ENCODE data around the gene PLCXD1.
"Not testable (repeated sequence)": the region's sequence is repeated elsewhere in the genome, so short reads cannot be mapped to it uniquely, and the experiment has no call there.

The PLCXD1 gene

DNA sequence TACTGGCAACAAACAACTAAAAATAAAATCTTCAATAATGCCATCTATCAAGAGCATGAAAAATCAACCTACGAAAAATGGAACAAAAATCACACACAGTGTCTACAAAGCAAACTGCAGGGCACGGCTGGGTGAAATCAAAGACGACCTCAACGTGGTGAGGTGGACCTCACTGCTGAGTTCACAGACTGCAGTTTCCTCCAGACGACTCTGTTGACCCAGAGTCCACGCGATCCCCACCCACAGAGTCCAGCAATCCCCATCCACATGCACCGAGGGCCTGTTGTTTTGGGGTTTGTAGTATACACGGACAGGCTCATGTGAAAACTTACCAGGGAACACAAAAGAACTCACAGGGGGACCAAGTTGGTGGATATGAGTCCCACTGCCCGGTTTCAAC is 68.5 kb downstream of the PLCXD1 start:
- in situ Hi-C loops (cut with MboI; ENCODE audit: low sequenced_read_pairs): no loop called here

DNA sequence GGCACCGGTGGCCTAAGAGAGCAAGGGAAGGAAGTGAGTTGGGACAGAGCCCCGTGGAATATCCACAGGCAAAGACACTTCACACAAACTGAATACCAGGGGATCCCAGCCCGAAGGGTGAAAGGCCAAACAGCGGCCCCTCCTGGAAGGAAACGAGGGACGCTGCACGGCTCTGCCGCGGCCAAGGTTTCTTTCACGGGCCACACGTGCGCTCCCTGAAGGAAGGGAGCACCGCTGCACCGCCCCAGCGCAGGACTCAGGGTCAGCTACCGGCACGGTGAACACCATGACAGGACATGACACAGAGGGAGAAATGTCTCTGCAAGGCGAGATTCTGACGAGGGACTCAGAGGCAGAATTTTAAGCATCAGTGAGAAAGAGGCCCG is 69.0 kb downstream of the PLCXD1 start:
- in situ Hi-C loops (cut with MboI; ENCODE audit: low sequenced_read_pairs): no loop called here

- in situ Hi-C loops (cut with MboI; ENCODE audit: low sequenced_read_pairs): no loop called here
Measured at GRCh38 chrX:350534-351323, 69.5 kb downstream of the PLCXD1 start.

DNA sequence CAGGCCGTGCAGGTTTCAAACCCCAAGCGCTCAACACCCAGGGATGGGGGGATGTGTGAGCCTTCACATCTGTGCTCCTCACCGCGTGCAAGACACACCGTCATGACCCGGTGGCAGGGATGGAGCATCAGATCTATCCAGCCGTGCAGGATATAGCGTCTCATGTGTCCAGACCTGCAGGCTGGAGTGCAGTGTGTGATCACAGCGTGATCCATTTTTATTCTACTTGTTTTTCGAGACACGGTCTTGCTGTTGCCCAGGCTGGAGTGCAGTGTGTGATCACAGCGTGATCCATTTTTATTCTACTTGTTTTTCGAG is 70.1 kb downstream of the PLCXD1 start:
- in situ Hi-C loops (cut with MboI; ENCODE audit: low sequenced_read_pairs): not testable (repeated sequence)

DNA sequence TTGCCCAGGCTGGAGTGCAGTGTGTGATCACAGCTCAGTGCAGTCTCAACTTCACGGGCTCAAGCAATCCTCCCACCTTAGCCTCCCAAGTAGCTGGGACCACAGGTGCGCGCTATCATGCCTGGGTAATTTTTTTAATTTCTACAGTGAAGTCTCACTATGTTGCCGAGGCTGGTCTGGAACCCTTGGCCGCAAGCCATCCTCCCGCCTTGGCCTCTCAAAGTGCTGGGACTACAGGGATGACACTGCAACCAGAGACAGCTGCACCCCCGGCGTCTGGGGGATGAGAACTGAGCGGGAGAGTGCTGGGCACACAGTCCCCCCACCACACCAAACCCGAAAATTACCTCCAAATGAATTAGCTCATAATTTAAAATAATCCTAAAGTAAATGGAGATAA is 70.6 kb downstream of the PLCXD1 start:
- in situ Hi-C loops (cut with MboI; ENCODE audit: low sequenced_read_pairs): no loop called here

DNA sequence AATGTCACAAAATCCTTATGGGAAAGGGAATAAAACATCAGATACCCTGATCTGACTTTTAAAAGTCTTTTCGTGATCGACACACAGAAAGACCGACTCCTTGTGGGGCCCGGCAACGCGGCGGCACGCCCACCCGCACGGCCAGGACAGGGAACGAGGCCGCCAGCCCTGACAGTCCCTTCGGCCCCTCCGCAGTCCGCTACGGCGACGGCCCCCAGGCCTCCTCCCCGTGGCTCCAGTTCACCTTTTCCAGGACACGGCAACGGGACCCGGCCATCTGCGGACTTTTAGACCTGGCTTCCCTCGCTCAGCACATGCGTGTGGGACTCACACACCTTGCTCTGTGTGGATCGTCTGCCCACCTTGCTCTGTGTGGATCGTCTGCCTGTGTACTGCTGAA is 71.0 kb downstream of the PLCXD1 start:
- in situ Hi-C loops (cut with MboI; ENCODE audit: low sequenced_read_pairs): no loop called here

GRCh38 chrX:352582-353314 is 71.6 kb downstream of the PLCXD1 start:
- in situ Hi-C loops (cut with MboI; ENCODE audit: low sequenced_read_pairs): no loop called here

Measured in hTERT RPE-1 (cell line).